ENCODE measurements around the gene BMP3.

The BMP3 gene

DNA sequence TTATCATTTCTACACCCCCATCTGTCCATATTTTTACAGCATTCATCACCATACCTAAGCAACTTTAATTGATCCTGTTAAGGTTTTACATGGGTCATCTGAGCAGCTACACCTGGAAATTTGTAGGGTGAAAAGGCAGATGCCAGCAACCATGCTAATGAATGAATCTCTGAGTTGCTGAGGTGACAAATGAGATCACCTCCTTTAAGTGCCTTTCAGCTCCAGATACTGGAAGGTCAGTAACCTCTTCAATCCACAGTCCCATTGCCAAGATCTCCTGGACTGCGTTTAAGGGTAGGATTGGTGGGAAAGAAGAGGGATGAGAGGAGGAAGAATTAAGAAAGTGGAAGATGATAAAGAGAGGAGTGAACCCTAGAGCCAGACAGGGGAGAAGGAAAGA, 8.5 kb upstream of the BMP3 start:
- no peak overlapping the region for H3K4me2 ChIP-seq (ENCODE audit: low read length)
- H3K4me3 ChIP-seq (ENCODE audit: low read length) = no peak overlapping the region
- no peaks in the 10 kb centered on the region for H3K79me2 ChIP-seq (ENCODE audit: control insufficient read depth, low read length)
- H3K27ac ChIP-seq (ENCODE audit: low read depth, low read length) = no peak overlapping the region
- no peaks in the 10 kb centered on the region for H3F3A ChIP-seq (ENCODE audit: control insufficient read depth, insufficient read depth)
- H3K36me3 ChIP-seq (ENCODE audit: control insufficient read depth, low read length) = no peaks in the 10 kb centered on the region
- no peaks in the 10 kb centered on the region for H3K27me3 ChIP-seq (ENCODE audit: control insufficient read depth, low read length)
- no peaks in the 10 kb centered on the region; the same call in 1 of the 2 replicates for H3K9me2 ChIP-seq (replicated peaks; ENCODE audit: control insufficient read depth, low read length)
- H4K20me1 ChIP-seq (ENCODE audit: control insufficient read depth, insufficient read depth, low read depth, low read length) = no peaks in the 10 kb centered on the region
- peaks cover 6% of the 10 kb centered on the region for H3K4me1 ChIP-seq (ENCODE audit: control insufficient read depth, low read length)
- no peaks in the 10 kb centered on the region for H3K9me3 ChIP-seq (ENCODE audit: control insufficient read depth, insufficient read depth, low read length)
- TF ChIP-seq, protein P1, sequence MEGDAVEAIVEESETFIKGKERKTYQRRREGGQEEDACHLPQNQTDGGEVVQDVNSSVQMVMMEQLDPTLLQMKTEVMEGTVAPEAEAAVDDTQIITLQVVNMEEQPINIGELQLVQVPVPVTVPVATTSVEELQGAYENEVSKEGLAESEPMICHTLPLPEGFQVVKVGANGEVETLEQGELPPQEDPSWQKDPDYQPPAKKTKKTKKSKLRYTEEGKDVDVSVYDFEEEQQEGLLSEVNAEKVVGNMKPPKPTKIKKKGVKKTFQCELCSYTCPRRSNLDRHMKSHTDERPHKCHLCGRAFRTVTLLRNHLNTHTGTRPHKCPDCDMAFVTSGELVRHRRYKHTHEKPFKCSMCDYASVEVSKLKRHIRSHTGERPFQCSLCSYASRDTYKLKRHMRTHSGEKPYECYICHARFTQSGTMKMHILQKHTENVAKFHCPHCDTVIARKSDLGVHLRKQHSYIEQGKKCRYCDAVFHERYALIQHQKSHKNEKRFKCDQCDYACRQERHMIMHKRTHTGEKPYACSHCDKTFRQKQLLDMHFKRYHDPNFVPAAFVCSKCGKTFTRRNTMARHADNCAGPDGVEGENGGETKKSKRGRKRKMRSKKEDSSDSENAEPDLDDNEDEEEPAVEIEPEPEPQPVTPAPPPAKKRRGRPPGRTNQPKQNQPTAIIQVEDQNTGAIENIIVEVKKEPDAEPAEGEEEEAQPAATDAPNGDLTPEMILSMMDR (IDR thresholded peaks at IDR 0.05; ENCODE audit: low read depth, low read length, poor library complexity, severe bottlenecking) = no peak
- no peak for TF ChIP-seq EZH2phosphoT487 (IDR thresholded peaks at IDR 0.05; ENCODE audit: borderline replicate concordance, low read length)

DNA sequence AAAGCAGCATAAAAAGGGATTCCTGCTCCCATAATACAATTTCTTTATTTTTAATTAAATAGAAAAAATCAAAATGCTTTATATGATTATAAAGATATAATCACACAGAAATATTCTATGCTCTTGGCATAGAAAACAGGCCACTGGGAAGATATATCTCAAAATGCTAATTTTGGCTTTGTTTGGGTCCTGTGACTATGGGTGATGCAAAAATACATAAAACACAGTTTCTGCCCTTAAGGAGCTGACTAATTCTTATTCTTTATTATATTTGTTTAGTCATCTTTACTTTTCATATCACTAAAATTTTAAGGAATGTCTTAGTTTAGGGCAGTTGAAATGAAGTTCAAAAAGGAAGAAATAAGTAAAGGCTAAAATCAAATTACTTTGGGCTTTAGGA, 7.0 kb upstream of the BMP3 start:
- Histone ChIP-seq H3K4me1 (ENCODE audit: control insufficient read depth, low read length) (peaks cover 21% of the 10 kb centered on the region), H3K9me3 (ENCODE audit: control insufficient read depth, insufficient read depth, low read length) (no peaks in the 10 kb centered on the region), H3K9me2 (replicated peaks; ENCODE audit: control insufficient read depth, low read length) (no peaks in the 10 kb centered on the region; the same call in 1 of the 2 replicates), H3K4me2 (ENCODE audit: low read length) (no peak overlapping the region), H3K27me3 (ENCODE audit: control insufficient read depth, low read length) (no peaks in the 10 kb centered on the region), H3K27ac (ENCODE audit: low read depth, low read length) (no peak overlapping the region), H3K36me3 (ENCODE audit: control insufficient read depth, low read length) (no peaks in the 10 kb centered on the region), H3F3A (ENCODE audit: control insufficient read depth, insufficient read depth) (peaks cover under 1% of the 10 kb centered on the region; the same call in 1 of the 2 replicates), H3K4me3 (ENCODE audit: low read length) (no peak overlapping the region), H4K20me1 (ENCODE audit: control insufficient read depth, insufficient read depth, low read depth, low read length) (no peaks in the 10 kb centered on the region), H3K79me2 (ENCODE audit: control insufficient read depth, low read length) (no peaks in the 10 kb centered on the region)
- TF ChIP-seq, protein P1 (IDR thresholded peaks at IDR 0.05; ENCODE audit: low read depth, low read length, poor library complexity, severe bottlenecking) = no peak
- no peak for TF ChIP-seq EZH2phosphoT487 (IDR thresholded peaks at IDR 0.05; ENCODE audit: borderline replicate concordance, low read length)

DNA sequence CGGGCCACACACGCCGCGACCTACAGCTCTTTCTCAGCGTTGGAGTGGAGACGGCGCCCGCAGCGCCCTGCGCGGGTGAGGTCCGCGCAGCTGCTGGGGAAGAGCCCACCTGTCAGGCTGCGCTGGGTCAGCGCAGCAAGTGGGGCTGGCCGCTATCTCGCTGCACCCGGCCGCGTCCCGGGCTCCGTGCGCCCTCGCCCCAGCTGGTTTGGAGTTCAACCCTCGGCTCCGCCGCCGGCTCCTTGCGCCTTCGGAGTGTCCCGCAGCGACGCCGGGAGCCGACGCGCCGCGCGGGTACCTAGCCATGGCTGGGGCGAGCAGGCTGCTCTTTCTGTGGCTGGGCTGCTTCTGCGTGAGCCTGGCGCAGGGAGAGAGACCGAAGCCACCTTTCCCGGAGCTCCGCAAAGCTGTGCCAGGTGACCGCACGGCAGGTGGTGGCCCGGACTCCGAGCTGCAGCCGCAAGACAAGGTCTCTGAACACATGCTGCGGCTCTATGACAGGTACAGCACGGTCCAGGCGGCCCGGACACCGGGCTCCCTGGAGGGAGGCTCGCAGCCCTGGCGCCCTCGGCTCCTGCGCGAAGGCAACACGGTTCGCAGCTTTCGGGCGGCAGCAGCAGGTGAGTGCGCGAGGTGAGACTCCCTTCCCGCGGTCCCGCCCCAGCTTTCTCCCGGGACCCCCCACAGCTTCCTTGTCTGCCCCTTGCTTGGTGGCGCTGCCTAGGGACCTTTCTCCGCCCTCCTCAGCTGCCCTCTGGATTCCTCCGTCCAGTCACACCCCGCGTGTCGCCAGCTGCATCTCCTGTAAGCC, 678 bp downstream of the BMP3 start:
- Histone ChIP-seq H3K4me3 (ENCODE audit: low read length) (peak overlapping the region; percentile 90), H3K27ac (ENCODE audit: low read depth, low read length) (peak overlapping the region; percentile 25), H3K4me1 (ENCODE audit: control insufficient read depth, low read length) (peaks cover 72% of the 10 kb centered on the region)

More for the DNA sequence above, 678 bp downstream of the BMP3 start:
- H3K27me3 ChIP-seq (ENCODE audit: control insufficient read depth, low read length) = no peaks in the 10 kb centered on the region
- no peaks in the 10 kb centered on the region for H4K20me1 ChIP-seq (ENCODE audit: control insufficient read depth, insufficient read depth, low read depth, low read length)
- no peaks in the 10 kb centered on the region for H3K9me2 ChIP-seq (replicated peaks; ENCODE audit: control insufficient read depth, low read length)
- TF ChIP-seq EZH2phosphoT487 (IDR thresholded peaks at IDR 0.05; ENCODE audit: borderline replicate concordance, low read length) = no peak
- TF ChIP-seq, protein P1 (IDR thresholded peaks at IDR 0.05; ENCODE audit: low read depth, low read length, poor library complexity, severe bottlenecking) = no peak
- peak overlapping the region; percentile 84 for H3K4me2 ChIP-seq (ENCODE audit: low read length)
- no peaks in the 10 kb centered on the region for H3K79me2 ChIP-seq (ENCODE audit: control insufficient read depth, low read length)
- peaks cover 6% of the 10 kb centered on the region; the same call in 1 of the 2 replicates for H3K36me3 ChIP-seq (ENCODE audit: control insufficient read depth, low read length)
- no peaks in the 10 kb centered on the region for H3K9me3 ChIP-seq (ENCODE audit: control insufficient read depth, insufficient read depth, low read length)
- peaks cover 5% of the 10 kb centered on the region; the same call in 1 of the 2 replicates for H3F3A ChIP-seq (ENCODE audit: control insufficient read depth, insufficient read depth)
